ENCODE measurements around the gene VPS26A. TPM values are rescaled to one million over a fixed set of nuclear protein-coding genes. Genes with fewer than 3 reads are reported as not detected.
"Not testable (repeated sequence)": the region's sequence is repeated elsewhere in the genome, so short reads cannot be mapped to it uniquely, and the experiment has no call there.

Gene VPS26A
- total RNA-seq, 1 donor from 2014 or later = 51.1 TPM

- TF ChIP-seq, protein P1, sequence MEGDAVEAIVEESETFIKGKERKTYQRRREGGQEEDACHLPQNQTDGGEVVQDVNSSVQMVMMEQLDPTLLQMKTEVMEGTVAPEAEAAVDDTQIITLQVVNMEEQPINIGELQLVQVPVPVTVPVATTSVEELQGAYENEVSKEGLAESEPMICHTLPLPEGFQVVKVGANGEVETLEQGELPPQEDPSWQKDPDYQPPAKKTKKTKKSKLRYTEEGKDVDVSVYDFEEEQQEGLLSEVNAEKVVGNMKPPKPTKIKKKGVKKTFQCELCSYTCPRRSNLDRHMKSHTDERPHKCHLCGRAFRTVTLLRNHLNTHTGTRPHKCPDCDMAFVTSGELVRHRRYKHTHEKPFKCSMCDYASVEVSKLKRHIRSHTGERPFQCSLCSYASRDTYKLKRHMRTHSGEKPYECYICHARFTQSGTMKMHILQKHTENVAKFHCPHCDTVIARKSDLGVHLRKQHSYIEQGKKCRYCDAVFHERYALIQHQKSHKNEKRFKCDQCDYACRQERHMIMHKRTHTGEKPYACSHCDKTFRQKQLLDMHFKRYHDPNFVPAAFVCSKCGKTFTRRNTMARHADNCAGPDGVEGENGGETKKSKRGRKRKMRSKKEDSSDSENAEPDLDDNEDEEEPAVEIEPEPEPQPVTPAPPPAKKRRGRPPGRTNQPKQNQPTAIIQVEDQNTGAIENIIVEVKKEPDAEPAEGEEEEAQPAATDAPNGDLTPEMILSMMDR (IDR thresholded peaks at IDR 0.05; ENCODE audit: unreplicated experiment) = no peak
- no peak overlapping the region for H3K4me3 Mint-ChIP-seq (ENCODE audit: low read depth)
- H3K36me3 Mint-ChIP-seq (ENCODE audit: insufficient read depth) = peaks cover 2% of the 10 kb centered on the region
- no peaks in the 10 kb centered on the region for H3K9me3 Mint-ChIP-seq (ENCODE audit: low read depth)
- no peak for DNase-seq (ENCODE audit: low spot score, unreplicated experiment)
- no peak overlapping the region for H3K27ac Mint-ChIP-seq
- H3K27me3 Mint-ChIP-seq = no peaks in the 10 kb centered on the region
- H3K4me1 Mint-ChIP-seq (ENCODE audit: low read depth) = no peaks in the 10 kb centered on the region
Observed at GRCh38 chr10:69151984-69152383, 28.0 kb downstream of the VPS26A start.

- Mint-ChIP-seq H3K9me3 (ENCODE audit: low read depth) (no peaks in the 10 kb centered on the region), H3K36me3 (ENCODE audit: insufficient read depth) (peaks cover 3% of the 10 kb centered on the region), H3K4me3 (ENCODE audit: low read depth) (no peak overlapping the region), H3K27me3 (no peaks in the 10 kb centered on the region), H3K4me1 (ENCODE audit: low read depth) (no peaks in the 10 kb centered on the region), H3K27ac (no peak overlapping the region)
- TF ChIP-seq, protein P1 (IDR thresholded peaks at IDR 0.05; ENCODE audit: unreplicated experiment) = no peak
- DNase-seq (ENCODE audit: low spot score, unreplicated experiment) = no peak
Observed at GRCh38 chr10:69153227-69153626, 29.2 kb downstream of the VPS26A start.

GRCh38 chr10:69160809-69161241, 36.8 kb downstream of the VPS26A start:
- peaks cover 11% of the 10 kb centered on the region for H3K36me3 Mint-ChIP-seq (ENCODE audit: insufficient read depth)
- no peaks in the 10 kb centered on the region for H3K9me3 Mint-ChIP-seq (ENCODE audit: low read depth)
- no peak for DNase-seq (ENCODE audit: low spot score, unreplicated experiment)
- H3K27me3 Mint-ChIP-seq = no peaks in the 10 kb centered on the region
- H3K4me1 Mint-ChIP-seq (ENCODE audit: low read depth) = no peaks in the 10 kb centered on the region
- H3K27ac Mint-ChIP-seq = no peak overlapping the region
- TF ChIP-seq, protein P1 (IDR thresholded peaks at IDR 0.05; ENCODE audit: unreplicated experiment) = no peak
- H3K4me3 Mint-ChIP-seq (ENCODE audit: low read depth) = no peak overlapping the region

DNA sequence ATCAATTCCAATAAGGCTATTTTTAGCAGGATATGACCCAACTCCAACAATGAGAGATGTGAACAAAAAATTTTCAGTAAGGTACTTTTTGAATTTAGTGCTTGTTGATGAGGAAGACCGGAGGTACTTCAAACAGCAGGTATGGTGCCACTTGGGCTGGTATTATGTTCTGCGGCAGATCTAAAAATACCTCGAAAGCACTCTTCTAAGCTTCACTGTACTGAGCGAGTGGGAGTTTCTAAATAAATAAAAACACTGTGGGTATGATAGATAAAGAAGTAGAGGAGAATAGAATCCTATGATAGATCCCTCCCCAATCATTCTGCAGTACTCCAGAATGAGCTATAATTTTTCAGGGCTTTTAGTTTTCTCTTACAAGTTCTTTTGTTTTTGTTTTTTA, 44.5 kb downstream of the VPS26A start:
- Mint-ChIP-seq H3K4me1 (ENCODE audit: low read depth) (no peaks in the 10 kb centered on the region), H3K27ac (no peak overlapping the region), H3K36me3 (ENCODE audit: insufficient read depth) (peaks cover 12% of the 10 kb centered on the region), H3K4me3 (ENCODE audit: low read depth) (no peak overlapping the region), H3K27me3 (no peaks in the 10 kb centered on the region), H3K9me3 (ENCODE audit: low read depth) (no peaks in the 10 kb centered on the region)
- TF ChIP-seq, protein P1 (IDR thresholded peaks at IDR 0.05; ENCODE audit: unreplicated experiment) = no peak
- no peak for DNase-seq (ENCODE audit: low spot score, unreplicated experiment)

DNA sequence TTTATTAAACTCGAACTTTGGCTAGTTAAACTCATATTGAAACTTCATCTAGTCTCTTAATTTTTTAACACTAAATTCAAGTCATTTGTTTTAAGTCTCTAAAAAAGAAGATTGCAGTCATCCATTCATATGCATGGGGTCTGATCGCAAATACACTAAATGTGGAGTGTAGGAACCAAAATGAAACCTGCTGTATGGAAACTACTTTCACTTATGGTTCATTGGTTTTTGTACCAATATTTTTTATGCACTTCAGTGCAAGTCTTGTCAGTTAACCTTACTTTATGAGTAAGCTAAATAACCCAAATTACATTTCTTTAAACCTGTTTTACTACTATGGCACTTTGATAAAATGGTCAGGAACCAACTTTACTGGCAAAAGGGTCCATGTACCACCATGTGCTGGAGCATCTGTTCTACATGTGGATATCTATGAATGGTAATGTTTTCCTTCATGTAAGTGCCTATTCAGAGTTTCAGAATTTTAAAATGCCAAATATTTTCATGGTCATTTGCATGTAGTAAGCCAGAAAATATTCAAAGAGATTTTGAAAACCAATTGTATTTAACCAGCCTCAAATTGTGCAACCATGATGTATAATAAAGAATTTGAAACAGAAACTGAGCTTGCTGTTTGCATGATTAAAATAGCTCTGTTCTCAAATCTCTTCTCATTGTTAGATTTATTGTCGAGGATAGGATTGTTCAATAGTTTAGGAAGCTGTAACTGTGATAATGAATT, 48.4 kb downstream of the VPS26A start:
- peaks cover 12% of the 10 kb centered on the region for H3K36me3 Mint-ChIP-seq (ENCODE audit: insufficient read depth)
- no peaks in the 10 kb centered on the region for H3K4me1 Mint-ChIP-seq (ENCODE audit: low read depth)
- H3K9me3 Mint-ChIP-seq (ENCODE audit: low read depth) = no peaks in the 10 kb centered on the region
- H3K27ac Mint-ChIP-seq = no peak overlapping the region
- TF ChIP-seq, protein P1 (IDR thresholded peaks at IDR 0.05; ENCODE audit: unreplicated experiment) = no peak
- no peak for DNase-seq (ENCODE audit: low spot score, unreplicated experiment)
- no peak overlapping the region for H3K4me3 Mint-ChIP-seq (ENCODE audit: low read depth)
- no peaks in the 10 kb centered on the region for H3K27me3 Mint-ChIP-seq

GRCh38 chr10:69175326-69175725, 51.3 kb downstream of the VPS26A start:
- not testable (repeated sequence) for H3K27me3 Mint-ChIP-seq; H3K27ac Mint-ChIP-seq; DNase-seq (ENCODE audit: low spot score, unreplicated experiment); H3K36me3 Mint-ChIP-seq (ENCODE audit: insufficient read depth); H3K4me3 Mint-ChIP-seq (ENCODE audit: low read depth); H3K9me3 Mint-ChIP-seq (ENCODE audit: low read depth); H3K4me1 Mint-ChIP-seq (ENCODE audit: low read depth)
